K562 (cell line): ENCODE measurements around the gene EDEM2. TPM values are rescaled to one million over a fixed set of nuclear protein-coding genes. Genes with fewer than 3 reads are reported as not detected.

ENCODE experiments used
- CBX3 ChIP-seq, 2 experiments: IDR thresholded peaks; 1 replicate in 1 of 2; 2 replicates in 1 of 2; pipeline ENCODE4 v1.6.1; 2012; ENCODE audit warnings: inconsistent platforms in 2 of 2, low read length in 2 of 2, borderline replicate concordance in 1 of 2, control low read depth in 1 of 2
- EP300 ChIP-seq: IDR thresholded peaks from 2 replicates; pipeline ENCODE4 v1.6.1; 2012; ENCODE audit warnings: low read length, improper control_type of control experiment
- FOSL1 ChIP-seq: fragments of 200-800 bp; sonication (Bioruptor generic); conservative IDR thresholded peaks from 2 replicates; pipeline ENCODE4 v1.6.1; 2016; ENCODE audit warnings: missing genetic modification characterization, missing compliant biosample characterization
- GATAD2B ChIP-seq: fragments of 450-650 bp; IDR thresholded peaks from 2 replicates; pipeline ENCODE4 v1.6.1; 2017; ENCODE audit warnings: mild to moderate bottlenecking, borderline replicate concordance
- HDAC3 ChIP-seq: fragments of 450-650 bp; IDR thresholded peaks from 2 replicates; pipeline ENCODE4 v1.6.1; 2018; ENCODE audit warnings: borderline replicate concordance, mild to moderate bottlenecking, moderate library complexity; ENCODE audit not compliant: partially characterized antibody
- HNRNPL ChIP-seq: fragments of 200-400 bp; formaldehyde crosslinking; IDR thresholded peaks from 2 replicates; pipeline ENCODE4 v1.6.1; 2017; ENCODE audit warnings: low read depth, mild to moderate bottlenecking, low read length
- HOXB6 ChIP-seq: fragments of 250-450 bp; sonication (Bioruptor Pico); IDR thresholded peaks from 2 replicates; pipeline ENCODE4 v1.5.1; 2022; ENCODE audit warnings: mild to moderate bottlenecking, borderline replicate concordance
- MTA1 ChIP-seq: fragments of 450-650 bp; IDR thresholded peaks from 2 replicates; pipeline ENCODE4 v1.6.1; 2017; ENCODE audit warnings: borderline replicate concordance
- MXD1 ChIP-seq: fragments of 250-450 bp; sonication (Bioruptor Pico); IDR thresholded peaks from 2 replicates; pipeline ENCODE4 v1.8.0; 2021; ENCODE audit warnings: borderline replicate concordance, mild to moderate bottlenecking, moderate library complexity; ENCODE audit not compliant: poor library complexity, severe bottlenecking
- MXI1 ChIP-seq: IDR thresholded peaks from 2 replicates; pipeline ENCODE4 v1.6.1; 2011; ENCODE audit warnings: low read depth, mild to moderate bottlenecking, improper control_type of control experiment, low read length
- NR2C2 ChIP-seq, 2 experiments: fragments of 200-800 bp in 1 of 2; sonication (Bioruptor generic) in 1 of 2; sonication (generic) in 1 of 2; formaldehyde crosslinking in 1 of 2; IDR thresholded peaks; 2 replicates each; pipeline versions ENCODE4 v1.6.1 to v1.8.0; 2016 to 2022; ENCODE audit warnings: mild to moderate bottlenecking in 1 of 2, missing compliant biosample characterization in 1 of 2, missing genetic modification characterization in 1 of 2, missing genetic modification reagents in 1 of 2
- NR3C1 ChIP-seq: sonication (generic); formaldehyde crosslinking; IDR thresholded peaks from 2 replicates; pipeline ENCODE4 v1.8.1; 2022; ENCODE audit warnings: missing genetic modification reagents
- POLR2G ChIP-seq: fragments of 200-400 bp; formaldehyde crosslinking; IDR thresholded peaks from 2 replicates; pipeline ENCODE4 v1.6.1; 2017; ENCODE audit warnings: low read depth, mild to moderate bottlenecking, antibody characterized with exemption, low read length, moderate library complexity
- SIRT6 ChIP-seq: IDR thresholded peaks from one replicate; pipeline ENCODE4 v1.6.1; 2012; ENCODE audit warnings: low read depth, mild to moderate bottlenecking, control low read depth, inconsistent platforms, low read length, moderate library complexity
- SP1 ChIP-seq: sonication (generic); formaldehyde crosslinking; IDR thresholded peaks from 2 replicates; pipeline ENCODE4 v1.8.1; 2022; ENCODE audit warnings: mild to moderate bottlenecking, missing genetic modification reagents
- SRSF3 ChIP-seq: fragments of 200-400 bp; formaldehyde crosslinking; IDR thresholded peaks from 2 replicates; pipeline ENCODE4 v1.6.1; 2016; ENCODE audit warnings: mild to moderate bottlenecking, low read length, moderate library complexity; ENCODE audit not compliant: insufficient read depth
- YBX1 ChIP-seq: fragments of 450-650 bp; IDR thresholded peaks from 2 replicates; pipeline ENCODE4 v1.7.1; 2016; ENCODE audit warnings: mild to moderate bottlenecking
- ZBTB2 ChIP-seq: fragments of 450-650 bp; IDR thresholded peaks from 2 replicates; pipeline ENCODE4 v1.6.1; 2016; ENCODE audit warnings: antibody characterized with exemption
- ZKSCAN8 ChIP-seq: fragments of 200-800 bp; sonication (Bioruptor generic); IDR thresholded peaks from 2 replicates; pipeline ENCODE4 v1.6.1; 2016; ENCODE audit warnings: missing genetic modification characterization, missing compliant biosample characterization
- polyA plus RNA-seq, 8 experiments: library from polyadenylated mRNA; depleted of rRNA in 4 of 8; stranded (reverse) in 5 of 8; unstranded in 3 of 8; fragments of >200 nt; fragmentation: Nextera tagmentation in 2 of 8; fragmentation: Illumina TruSeq in 1 of 8; extraction: Ambion mirVana in 2 of 8; extraction: Trizol in 1 of 8; gene quantifications; 2 replicates each; pipeline versions ENCODE4 v1.2.1 to v1.2.3, GENCODE V29; 2011 to 2014; ENCODE audit warnings: inconsistent platforms in 1 of 8, missing spikeins in 1 of 8
- total RNA-seq, 7 experiments: library from RNA; depleted of rRNA in 6 of 7; stranded (reverse); fragments of >200 nt in 6 of 7; fragmentation: Illumina TruSeq in 2 of 7; extraction: Trizol in 2 of 7; gene quantifications; 2 replicates each; pipeline versions ENCODE4 v1.2.1 to v1.2.3, GENCODE V29; 2011 to 2021; ENCODE audit warnings: low replicate concordance in 1 of 7
- TF ChIP-seq, protein P1 (sequence below): conservative IDR thresholded peaks from 2 replicates; pipeline ENCODE4 v1.6.1; 2011; ENCODE audit warnings: low read depth, mild to moderate bottlenecking, low read length; ENCODE audit not compliant: control insufficient read depth
- TF ChIP-seq, protein P2 (sequence below): fragments of 450-650 bp; formaldehyde crosslinking; IDR thresholded peaks from 2 replicates; pipeline ENCODE4 v1.4.0; 2020; ENCODE audit warnings: mild to moderate bottlenecking, moderate library complexity

Gene EDEM2
- total and polyA plus RNA-seq, 9 of the 15 experiments (the other 6 are each of a cell fraction or from before 2014, with no cell fraction given), result 6.9 to 11.0 (median 9.7) TPM

GRCh38 chr20:35192118-35192872 is 45.2 kb upstream of the EDEM2 start (continued):
- TF ChIP-seq GATAD2B (peak; percentile 53; the same call in 1 of the 2 replicates), HOXB6 (CRISPR knock-in tag) (no peak), HDAC3 (peak; percentile 50), ZBTB2 (no peak), HNRNPL (no peak), NR2C2 (CRISPR knock-in tag; IDR thresholded peaks at IDR 0.05) (no peak), NR2C2 (tag; IDR thresholded peaks at IDR 0.05) (no peak), POLR2G (no peak), NR3C1 (CRISPR knock-in tag) (no peak), MTA1 (no peak), SP1 (no peak), MXD1 (CRISPR knock-in tag) (no peak), SIRT6 (no peak), YBX1 (no peak), SRSF3 (no peak), FOSL1 (tag) (peak; percentile 53), CBX3 (IDR thresholded peaks at IDR 0.05; ENCODE audit: borderline replicate concordance in 1 of 2, low read length in 2 of 2) (peak in 1 of 2 experiments; percentile 41; a peak in 1 of 3 replicates), ZKSCAN8 (CRISPR knock-in tag) (0 out of 2 replicates have a peak, but pooled peaks have one; percentile 53), MXI1 (no peak), EP300 (peak; percentile 66; the same call in 1 of the 2 replicates)
- TF ChIP-seq, protein P1, sequence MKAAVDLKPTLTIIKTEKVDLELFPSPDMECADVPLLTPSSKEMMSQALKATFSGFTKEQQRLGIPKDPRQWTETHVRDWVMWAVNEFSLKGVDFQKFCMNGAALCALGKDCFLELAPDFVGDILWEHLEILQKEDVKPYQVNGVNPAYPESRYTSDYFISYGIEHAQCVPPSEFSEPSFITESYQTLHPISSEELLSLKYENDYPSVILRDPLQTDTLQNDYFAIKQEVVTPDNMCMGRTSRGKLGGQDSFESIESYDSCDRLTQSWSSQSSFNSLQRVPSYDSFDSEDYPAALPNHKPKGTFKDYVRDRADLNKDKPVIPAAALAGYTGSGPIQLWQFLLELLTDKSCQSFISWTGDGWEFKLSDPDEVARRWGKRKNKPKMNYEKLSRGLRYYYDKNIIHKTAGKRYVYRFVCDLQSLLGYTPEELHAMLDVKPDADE, result no peak
- TF ChIP-seq, protein P2, sequence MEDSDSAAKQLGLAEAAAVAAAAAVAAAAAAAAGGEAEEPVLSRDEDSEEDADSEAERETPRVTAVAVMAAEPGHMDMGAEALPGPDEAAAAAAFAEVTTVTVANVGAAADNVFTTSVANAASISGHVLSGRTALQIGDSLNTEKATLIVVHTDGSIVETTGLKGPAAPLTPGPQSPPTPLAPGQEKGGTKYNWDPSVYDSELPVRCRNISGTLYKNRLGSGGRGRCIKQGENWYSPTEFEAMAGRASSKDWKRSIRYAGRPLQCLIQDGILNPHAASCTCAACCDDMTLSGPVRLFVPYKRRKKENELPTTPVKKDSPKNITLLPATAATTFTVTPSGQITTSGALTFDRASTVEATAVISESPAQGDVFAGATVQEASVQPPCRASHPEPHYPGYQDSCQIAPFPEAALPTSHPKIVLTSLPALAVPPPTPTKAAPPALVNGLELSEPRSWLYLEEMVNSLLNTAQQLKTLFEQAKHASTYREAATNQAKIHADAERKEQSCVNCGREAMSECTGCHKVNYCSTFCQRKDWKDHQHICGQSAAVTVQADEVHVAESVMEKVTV (CRISPR knock-in tag), result no peak
